ENCODE measurements around the gene CABP2.

DNA sequence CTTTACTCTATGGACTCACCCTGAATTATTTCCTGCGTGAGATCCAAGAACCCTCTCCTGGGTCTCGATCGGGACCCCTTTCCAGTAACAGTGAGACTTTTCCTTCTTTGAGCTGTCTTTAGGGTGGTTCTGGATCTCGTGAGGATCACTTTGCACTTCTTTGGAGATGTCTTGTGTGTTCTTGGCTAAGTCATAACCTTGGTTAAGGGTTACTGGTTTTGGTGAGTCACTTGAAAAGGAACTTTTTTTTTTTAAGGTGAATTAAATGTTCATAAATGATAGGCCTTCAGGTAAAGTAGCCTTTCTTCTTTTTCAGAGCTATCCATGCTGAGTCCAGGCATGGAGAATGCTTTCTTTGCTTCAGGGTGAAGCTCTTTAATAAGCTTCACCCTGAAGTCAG, 41.0 kb upstream of the CABP2 start:
- TF ChIP-seq TOX (CRISPR knock-in tag; IDR thresholded peaks at IDR 0.05; ENCODE audit: borderline replicate concordance) (no peak), ZNF70 (CRISPR knock-in tag; IDR thresholded peaks at IDR 0.05) (no peak), SNAI2 (CRISPR knock-in tag; IDR thresholded peaks at IDR 0.05) (no peak), BACH2 (CRISPR knock-in tag; IDR thresholded peaks at IDR 0.05; ENCODE audit: borderline replicate concordance) (no peak), ARNTL (CRISPR knock-in tag; IDR thresholded peaks at IDR 0.05; ENCODE audit: borderline replicate concordance, low read depth) (no peak)
- TF ChIP-seq, protein P1, sequence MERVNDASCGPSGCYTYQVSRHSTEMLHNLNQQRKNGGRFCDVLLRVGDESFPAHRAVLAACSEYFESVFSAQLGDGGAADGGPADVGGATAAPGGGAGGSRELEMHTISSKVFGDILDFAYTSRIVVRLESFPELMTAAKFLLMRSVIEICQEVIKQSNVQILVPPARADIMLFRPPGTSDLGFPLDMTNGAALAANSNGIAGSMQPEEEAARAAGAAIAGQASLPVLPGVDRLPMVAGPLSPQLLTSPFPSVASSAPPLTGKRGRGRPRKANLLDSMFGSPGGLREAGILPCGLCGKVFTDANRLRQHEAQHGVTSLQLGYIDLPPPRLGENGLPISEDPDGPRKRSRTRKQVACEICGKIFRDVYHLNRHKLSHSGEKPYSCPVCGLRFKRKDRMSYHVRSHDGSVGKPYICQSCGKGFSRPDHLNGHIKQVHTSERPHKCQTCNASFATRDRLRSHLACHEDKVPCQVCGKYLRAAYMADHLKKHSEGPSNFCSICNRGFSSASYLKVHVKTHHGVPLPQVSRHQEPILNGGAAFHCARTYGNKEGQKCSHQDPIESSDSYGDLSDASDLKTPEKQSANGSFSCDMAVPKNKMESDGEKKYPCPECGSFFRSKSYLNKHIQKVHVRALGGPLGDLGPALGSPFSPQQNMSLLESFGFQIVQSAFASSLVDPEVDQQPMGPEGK (CRISPR knock-in tag; IDR thresholded peaks at IDR 0.05; ENCODE audit: borderline replicate concordance): no peak
- TF ChIP-seq, protein P2, sequence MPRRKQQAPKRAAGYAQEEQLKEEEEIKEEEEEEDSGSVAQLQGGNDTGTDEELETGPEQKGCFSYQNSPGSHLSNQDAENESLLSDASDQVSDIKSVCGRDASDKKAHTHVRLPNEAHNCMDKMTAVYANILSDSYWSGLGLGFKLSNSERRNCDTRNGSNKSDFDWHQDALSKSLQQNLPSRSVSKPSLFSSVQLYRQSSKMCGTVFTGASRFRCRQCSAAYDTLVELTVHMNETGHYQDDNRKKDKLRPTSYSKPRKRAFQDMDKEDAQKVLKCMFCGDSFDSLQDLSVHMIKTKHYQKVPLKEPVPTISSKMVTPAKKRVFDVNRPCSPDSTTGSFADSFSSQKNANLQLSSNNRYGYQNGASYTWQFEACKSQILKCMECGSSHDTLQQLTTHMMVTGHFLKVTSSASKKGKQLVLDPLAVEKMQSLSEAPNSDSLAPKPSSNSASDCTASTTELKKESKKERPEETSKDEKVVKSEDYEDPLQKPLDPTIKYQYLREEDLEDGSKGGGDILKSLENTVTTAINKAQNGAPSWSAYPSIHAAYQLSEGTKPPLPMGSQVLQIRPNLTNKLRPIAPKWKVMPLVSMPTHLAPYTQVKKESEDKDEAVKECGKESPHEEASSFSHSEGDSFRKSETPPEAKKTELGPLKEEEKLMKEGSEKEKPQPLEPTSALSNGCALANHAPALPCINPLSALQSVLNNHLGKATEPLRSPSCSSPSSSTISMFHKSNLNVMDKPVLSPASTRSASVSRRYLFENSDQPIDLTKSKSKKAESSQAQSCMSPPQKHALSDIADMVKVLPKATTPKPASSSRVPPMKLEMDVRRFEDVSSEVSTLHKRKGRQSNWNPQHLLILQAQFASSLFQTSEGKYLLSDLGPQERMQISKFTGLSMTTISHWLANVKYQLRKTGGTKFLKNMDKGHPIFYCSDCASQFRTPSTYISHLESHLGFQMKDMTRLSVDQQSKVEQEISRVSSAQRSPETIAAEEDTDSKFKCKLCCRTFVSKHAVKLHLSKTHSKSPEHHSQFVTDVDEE (CRISPR knock-in tag; IDR thresholded peaks at IDR 0.05): no peak
- TF ChIP-seq, protein P3, sequence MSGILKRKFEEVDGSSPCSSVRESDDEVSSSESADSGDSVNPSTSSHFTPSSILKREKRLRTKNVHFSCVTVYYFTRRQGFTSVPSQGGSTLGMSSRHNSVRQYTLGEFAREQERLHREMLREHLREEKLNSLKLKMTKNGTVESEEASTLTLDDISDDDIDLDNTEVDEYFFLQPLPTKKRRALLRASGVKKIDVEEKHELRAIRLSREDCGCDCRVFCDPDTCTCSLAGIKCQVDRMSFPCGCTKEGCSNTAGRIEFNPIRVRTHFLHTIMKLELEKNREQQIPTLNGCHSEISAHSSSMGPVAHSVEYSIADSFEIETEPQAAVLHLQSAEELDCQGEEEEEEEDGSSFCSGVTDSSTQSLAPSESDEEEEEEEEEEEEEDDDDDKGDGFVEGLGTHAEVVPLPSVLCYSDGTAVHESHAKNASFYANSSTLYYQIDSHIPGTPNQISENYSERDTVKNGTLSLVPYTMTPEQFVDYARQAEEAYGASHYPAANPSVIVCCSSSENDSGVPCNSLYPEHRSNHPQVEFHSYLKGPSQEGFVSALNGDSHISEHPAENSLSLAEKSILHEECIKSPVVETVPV (CRISPR knock-in tag; IDR thresholded peaks at IDR 0.05): no peak
